ENCODE results near the gene SCN8A.
"Not testable (repeated sequence)": the region's sequence is repeated elsewhere in the genome, so short reads cannot be mapped to it uniquely, and the experiment has no call there.

The SCN8A gene

DNA sequence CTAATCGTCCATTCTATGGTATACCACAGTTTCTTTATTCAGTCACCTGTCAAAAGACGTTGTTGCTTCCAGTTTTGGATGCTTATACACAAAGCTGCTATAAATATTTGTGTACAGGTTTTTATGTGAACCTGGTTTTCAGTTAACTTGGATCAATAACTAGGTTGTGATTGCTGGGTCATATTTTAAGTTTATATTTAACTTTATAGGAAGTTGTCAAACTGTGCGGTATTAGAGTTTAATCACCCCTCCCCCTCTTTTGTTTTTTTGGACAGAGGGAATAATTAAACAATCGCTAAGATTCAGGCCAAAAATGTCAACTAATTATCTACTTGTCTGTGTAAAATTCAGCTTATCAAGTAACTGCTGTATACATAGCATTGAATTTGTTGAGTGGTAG lies 34.3 kb downstream of the SCN8A start:
- no peak for DNase-seq (ENCODE audit: low spot score)

DNA sequence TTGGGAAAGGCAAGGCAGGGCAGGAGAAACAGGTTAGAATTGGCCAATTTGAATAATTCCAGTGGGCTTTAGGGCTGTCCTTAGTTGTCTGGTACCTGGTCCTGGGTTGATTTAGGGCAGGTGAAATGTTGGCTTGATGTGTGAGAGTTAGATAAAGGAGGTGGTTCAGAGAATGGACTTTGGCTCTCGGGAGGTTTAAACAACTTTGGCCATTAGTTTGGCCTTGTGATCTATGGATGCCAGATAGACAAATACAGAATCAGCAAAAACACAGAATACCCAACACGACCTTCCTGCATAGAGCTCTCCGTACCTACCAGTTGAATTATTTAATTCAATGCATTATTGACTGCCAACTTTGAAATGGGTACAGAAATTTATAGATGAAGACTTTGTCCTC lies 35.1 kb downstream of the SCN8A start:
- DNase-seq (ENCODE audit: low spot score), result no peak

DNA sequence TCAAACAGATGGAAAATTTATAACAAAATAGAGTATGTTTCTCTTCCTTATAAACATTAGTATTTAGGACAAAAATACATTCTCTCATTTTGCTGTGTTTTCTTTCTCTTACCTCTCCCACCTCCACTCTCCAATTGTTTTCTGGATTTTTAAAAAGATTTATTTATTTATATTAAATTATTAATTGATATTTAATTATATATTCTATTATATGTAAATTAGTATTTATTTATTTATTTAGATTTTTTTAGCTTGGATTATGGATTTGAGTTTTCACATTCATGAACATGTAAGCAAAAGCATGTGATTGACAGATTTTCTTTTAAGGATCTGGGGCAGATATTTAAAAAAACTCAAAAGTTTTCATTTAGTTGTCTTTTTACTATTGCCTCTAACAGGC lies 35.6 kb downstream of the SCN8A start:
- no peak for DNase-seq (ENCODE audit: low spot score)

DNA sequence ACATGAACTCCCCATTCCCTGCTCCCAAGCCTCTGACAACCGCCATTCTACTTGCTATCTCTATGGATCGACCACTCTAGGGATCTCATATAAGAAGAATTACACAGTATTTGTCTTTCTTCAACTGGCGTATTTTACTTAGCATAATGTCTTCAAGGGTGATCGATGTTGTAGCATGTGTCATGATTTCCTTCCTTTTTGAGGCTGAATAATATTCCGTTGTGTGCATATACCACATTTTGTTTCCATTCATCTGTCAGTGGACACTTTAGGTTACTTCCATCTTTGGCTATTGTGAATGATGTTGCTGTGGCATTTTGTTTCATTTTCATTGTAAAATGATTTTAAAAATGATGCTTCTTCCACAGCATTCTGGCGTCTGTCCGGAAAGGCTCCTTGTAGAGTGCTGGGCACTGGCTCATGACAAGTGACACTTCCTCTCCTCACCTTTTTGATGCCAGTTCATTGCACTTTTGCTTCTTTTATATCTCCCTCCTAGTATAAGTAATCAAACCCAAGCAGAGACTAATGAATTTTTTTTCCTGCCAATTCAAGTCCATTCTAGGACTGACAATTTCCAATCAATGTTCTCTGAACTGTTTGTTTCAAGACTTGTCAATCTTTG lies 39.3 kb downstream of the SCN8A start:
- DNase-seq (ENCODE audit: low spot score), result no peak

DNA sequence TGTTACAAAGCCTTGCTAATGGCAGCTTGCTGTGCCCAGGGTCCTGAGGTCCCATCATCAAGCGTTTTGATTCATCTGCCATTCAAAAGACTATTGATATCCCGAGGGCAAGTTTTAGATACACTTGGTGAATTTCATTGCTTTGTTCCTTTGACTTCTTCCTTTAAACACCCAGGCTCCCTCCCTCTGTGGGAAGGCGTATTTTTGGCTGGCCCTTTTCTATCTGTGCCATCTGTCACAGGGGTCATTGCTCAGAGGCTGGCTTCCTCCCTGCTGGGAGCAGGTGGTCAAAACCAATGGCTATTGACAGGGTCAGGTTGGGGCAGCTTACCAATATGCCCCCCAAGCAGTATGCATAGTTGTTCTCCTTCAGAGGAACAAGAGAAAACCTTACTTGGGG lies 40.0 kb downstream of the SCN8A start:
- DNase-seq (ENCODE audit: low spot score), result no peak

DNA sequence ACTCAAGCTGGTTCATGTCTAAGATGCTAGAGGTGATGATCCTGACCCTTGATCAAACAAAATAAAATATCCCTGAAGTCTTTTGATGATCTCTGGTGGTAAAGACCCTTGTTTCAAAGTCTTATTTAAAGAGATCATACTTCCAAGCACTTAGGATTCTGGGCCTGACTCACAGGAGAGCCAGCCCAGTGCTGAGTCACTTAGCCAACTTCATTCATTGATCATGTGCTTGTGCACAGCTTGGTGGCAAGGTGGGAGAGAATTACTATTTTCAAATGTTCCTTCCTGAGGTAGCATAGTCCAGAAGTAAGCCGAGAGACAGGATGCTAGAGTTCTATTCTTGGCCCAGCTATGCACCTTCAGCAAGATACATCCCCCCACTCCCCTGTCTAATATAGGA lies 40.6 kb downstream of the SCN8A start:
- DNase-seq (ENCODE audit: low spot score), result peak; percentile 46

DNA sequence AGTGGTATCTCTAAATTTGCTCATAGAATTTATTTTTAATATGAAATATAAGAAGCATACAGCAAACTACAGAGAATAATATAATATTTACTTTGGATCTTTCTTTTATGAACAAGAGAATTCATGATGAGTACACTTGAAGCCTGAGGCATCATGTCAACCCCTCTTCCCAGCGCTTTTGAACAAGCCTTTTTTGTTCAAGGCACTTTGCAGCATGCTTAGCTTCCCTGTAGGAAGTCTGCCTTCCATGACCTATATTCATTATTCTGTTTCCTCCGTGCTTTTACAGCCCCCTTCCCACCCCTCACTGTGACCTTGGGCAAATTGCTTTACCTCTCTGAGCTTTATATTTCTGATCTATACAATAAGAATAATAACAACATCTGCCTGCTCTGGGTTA lies 41.6 kb downstream of the SCN8A start:
- DNase-seq (ENCODE audit: low spot score), result no peak

DNA sequence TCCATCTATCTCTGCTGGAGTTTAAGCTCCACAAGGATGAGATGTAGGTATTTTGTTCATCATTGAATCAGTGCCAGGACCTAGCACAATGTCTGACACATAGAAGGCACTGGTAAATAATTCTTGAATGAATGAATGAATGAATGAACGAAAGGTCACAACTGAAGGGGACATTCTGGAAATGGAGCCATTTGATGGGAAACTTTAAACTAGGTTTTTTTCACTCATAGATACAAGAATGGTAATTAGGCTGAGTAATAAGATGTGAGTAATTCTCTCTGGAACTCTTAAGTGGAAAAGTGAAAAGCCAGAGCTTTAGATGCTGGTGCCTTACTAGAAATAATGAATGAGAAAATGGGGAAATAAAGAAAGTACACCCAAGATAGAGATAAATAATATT lies 44.3 kb downstream of the SCN8A start:
- DNase-seq (ENCODE audit: low spot score), result no peak

DNA sequence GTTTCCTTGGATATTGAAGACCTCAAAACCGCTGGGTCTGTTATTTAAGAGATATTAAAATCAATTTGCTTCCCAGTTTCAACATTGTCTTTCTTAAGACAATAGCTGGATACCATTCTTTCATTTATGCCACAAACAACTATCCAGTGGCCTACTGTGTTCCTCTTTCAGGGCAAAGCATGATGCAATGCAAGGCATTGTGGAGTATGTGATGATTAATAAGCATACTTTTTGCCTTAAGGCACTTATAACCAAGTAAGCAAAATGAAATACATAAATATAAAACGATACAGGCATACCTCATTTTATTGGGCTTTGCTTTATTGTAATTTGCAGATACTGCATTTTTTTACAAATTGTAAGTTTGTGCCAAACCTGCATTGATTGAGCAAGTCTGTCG lies 45.5 kb downstream of the SCN8A start:
- DNase-seq (ENCODE audit: low spot score), result no peak

DNA sequence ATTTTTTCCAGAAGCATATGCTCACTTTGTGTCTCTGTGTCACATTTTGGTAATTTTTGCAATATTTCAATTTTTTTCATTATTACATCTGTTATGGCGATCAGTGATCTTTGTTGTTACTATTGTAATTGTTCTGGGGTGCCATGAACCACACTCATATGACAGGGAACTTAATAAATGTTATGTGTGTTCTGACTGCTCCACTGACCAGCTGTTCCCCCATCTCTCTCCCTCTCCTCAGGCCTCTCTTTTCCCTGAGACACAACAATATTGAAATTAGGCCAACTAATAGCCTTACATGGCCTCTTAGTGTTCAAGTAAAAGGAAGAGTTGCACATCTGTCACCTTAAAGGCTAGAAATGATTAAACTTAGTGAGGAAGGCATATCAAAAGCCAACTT lies 46.0 kb downstream of the SCN8A start:
- no peak for DNase-seq (ENCODE audit: low spot score)

DNA sequence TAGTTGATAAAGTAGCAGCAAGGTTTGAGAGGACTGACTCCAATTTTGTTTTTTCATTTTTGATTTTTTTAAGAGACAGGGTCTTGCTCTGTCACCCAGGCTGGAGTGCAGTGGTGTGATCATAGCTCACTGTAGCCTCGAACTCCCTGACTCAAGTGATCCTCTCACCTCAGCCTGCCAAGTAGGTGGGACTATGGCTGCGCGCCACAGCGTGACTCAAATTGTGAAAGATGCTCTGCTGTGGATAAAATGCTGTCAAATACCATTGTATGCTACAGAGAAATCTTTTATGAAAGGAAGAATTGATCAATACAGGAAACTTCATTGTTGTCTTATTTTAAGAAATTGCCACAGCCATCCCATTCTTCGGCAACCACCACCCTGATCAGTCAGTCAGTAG lies 48.3 kb downstream of the SCN8A start:
- no peak for DNase-seq (ENCODE audit: low spot score)

DNA sequence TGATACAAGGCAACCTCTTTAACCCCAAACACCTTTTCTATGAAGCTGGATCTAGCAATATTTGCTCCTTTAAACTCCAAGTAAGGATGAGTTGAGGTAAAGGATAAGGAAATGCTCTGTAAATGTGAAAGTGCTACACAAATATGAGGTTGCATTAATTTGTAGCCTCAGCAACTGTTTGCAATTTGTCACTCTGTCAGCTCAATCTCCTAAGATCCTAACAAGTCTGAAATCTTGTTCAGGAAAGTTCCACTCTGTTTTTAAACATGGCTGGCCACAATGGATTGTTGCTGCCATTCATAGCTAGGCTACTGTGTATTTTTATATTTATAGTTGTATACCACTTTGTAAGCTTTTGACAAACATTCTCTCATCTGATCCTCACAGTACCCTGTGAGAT lies 51.3 kb downstream of the SCN8A start:
- no peak for DNase-seq (ENCODE audit: low spot score)

DNA sequence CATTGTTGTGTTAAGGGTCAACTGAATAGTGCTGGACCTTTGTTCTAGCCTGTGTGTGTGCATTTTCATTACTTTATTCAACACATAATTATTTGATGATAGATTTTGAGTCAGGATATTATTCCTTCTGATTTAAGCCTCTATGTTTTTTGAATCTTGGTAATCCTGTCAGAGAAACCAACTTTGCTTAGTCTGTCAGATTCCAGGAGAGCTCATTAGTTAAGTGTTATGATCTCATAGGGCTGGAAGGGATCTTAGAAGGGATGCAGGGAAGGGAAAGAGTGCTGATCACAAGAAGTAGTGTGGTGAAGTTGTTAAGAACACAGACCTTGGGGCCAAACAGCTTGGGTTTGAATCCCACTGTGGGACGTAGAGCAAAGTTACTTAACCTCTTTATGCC lies 52.9 kb downstream of the SCN8A start:
- peak; percentile 28 for DNase-seq (ENCODE audit: low spot score)

DNA sequence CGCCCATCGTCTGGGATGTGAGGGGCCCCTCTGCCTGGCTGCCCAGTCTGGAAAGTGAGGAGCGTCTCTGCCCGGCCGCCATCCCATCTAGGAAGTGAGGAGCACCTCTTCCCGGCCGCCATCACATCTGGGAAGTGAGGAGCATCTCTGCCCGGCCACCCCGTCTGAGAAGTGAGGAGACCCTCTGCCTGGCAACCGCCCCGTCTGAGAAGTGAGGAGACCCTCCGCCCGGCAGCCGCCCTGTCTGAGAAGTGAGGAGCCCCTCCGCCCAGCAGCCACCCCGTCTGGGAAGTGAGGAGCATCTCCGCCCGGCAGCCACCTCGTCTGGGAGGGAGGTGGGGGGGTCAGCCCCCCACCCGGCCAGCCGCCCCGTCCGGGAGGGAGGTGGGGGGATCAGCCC lies 53.7 kb downstream of the SCN8A start:
- not testable (repeated sequence) for DNase-seq (ENCODE audit: low spot score)

DNA sequence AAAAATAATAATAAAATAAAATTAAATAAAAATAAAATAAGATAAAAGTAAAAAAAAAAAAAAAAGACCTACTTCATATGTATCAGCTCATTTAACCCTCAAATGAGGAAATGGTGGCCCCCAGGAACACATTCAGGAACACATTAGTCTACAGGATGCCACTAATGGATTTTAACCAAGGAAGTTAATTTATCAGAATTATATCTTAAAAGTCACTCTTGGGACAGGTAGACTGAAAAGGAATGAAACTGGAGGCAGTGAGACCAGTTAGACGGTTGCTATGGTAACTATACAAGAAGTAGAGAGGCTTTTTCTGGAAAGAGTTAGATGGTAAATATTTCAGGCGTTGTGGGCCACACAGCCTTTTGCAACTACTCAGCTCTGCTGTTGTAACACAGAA lies 54.9 kb downstream of the SCN8A start:
- no peak for DNase-seq (ENCODE audit: low spot score)

DNA sequence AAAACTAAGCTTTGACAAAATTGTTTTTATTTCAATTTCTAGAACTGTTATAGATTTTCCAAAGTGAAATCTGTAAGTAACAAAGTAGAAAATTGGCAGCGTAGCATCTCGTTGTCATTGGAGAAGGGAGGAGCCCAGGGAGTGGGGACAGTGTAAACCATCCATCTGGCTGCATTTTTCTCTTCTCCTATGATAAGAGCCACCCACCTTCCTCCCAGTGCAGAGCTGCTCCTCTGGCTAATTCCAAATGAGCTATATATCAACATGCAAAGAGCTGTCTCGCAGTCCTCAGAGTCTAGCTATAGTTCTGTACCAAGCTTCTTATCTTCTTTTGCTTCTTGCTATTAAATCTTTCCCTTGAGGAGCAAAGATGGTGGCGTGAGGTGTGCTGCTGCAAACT lies 56.6 kb downstream of the SCN8A start:
- no peak for DNase-seq (ENCODE audit: low spot score)

DNA sequence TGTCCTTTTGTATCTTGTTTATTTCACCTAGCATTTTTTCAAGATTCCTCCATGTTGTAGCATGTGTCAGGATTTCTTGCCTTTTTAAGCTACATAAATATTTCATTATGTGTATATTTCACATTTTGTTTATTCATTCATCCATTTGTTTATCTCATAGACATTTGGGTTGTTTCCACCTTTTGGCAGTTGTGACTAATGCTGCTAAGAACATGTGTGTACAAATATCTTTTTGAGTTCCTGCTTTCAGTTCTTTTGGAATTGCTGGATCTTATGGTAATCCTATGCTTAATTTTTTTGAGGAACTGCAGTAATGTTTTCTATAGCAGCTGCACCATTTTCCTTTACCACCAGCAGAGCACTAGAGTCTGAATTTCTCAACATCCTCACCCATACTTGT lies 62.4 kb downstream of the SCN8A start:
- no peak for DNase-seq (ENCODE audit: low spot score)

DNA sequence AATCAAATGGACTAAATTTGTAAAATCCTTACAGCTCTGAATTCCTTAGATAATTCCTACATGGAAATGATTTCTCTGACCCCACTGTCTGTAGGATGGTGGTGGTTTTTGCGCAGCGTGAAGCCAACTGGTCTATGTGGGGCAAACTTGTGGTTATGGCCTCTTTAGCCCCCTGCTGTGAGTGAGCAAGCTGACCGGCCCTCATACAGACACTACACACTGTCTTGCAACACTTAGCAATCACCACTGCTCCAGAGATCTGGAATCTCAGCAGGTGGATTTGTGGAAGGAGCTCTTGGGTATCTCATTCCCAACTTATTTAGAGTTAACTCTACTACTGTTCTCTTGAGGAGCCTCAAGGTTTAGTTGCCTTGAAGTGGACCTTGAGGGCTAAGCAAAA lies 70.2 kb downstream of the SCN8A start:
- no peak for DNase-seq (ENCODE audit: low spot score)

DNA sequence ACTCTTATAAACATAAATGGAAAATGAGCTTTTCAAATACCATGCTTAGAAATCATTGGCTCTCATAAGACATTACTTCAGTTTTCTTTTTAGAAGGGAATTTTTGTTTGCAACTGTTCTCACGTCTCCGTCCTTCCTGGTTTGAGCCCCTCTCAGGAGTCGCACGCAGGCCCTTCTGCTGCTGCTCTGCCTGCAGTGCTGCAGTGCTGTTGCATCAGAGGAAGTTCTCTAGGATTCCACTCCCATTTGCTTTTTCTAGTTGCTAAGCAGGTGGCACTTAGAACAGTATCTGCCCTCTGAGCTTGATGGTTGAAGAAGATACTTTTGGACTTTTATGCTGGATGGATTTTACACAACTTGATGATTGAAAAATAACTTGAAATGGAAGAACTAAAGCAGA lies 70.8 kb downstream of the SCN8A start:
- DNase-seq (ENCODE audit: low spot score), result no peak

DNA sequence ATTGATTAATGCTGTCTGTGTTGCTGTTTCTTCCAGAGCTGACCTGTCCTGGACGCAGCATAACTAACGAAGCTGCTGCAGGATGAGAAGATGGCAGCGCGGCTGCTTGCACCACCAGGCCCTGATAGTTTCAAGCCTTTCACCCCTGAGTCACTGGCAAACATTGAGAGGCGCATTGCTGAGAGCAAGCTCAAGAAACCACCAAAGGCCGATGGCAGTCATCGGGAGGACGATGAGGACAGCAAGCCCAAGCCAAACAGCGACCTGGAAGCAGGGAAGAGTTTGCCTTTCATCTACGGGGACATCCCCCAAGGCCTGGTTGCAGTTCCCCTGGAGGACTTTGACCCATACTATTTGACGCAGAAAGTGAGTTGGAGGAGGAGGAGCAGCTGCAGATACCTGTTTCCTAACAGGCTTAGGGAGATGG lies 71.7 kb downstream of the SCN8A start:
- DNase-seq (ENCODE audit: low spot score), result no peak

DNA sequence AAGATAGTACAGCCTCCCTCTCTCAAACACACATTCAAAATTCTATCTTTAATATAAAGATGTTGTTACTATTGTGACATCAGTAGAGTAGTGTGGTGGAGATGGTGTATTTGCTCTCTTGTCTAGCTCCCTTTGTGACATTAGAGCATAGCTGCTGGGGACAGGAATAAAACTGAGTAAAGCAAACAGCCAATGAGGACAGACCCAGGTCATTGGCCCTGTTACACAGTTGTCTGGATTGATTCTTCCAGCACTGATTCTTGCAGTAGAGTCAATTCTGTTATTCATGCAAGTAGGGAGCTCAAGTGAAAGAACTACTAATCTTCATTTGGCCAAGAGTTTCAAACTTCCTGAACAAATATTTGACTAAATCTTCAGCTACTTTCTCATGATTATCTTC lies 72.4 kb downstream of the SCN8A start:
- no peak for DNase-seq (ENCODE audit: low spot score)

DNA sequence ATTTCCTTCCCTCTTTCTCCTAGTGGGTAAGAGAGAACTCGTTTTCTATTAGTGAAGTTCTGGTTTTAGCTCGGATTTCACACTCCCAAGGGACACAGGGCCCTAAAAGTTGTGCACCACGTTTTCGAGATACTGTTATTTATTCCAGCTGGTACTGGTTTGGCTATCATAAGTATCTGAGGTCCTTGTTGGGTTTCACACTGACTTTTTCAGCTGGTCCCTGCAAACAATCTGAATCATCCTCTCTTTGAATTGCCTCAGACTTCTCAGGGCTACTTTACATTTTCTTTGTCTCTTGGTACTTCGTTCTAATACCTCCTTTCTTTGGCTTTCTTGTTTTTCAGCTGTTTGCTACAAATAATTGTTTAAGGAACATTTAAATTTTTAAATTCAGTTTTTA lies 75.7 kb downstream of the SCN8A start:
- DNase-seq (ENCODE audit: low spot score), result no peak

DNA sequence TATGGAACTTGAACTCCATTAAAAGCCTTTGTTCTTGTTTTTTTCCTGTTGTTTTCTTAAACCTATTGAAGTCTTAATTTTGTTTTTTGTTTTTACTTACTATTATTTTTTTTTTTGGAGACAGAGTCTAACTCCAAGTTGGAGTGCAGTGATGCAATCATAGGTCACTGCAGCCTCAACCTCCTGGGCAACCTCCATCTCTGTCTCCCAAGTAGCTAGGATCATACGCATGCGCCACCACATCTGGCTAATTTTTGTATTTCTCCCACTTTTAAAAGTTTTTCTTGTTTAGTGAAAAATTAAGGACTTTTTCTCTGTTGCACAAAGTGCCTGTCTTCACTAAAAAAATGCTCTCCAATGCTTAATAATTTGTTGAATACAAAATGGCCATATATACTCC lies 76.2 kb downstream of the SCN8A start:
- DNase-seq (ENCODE audit: low spot score), result no peak

DNA sequence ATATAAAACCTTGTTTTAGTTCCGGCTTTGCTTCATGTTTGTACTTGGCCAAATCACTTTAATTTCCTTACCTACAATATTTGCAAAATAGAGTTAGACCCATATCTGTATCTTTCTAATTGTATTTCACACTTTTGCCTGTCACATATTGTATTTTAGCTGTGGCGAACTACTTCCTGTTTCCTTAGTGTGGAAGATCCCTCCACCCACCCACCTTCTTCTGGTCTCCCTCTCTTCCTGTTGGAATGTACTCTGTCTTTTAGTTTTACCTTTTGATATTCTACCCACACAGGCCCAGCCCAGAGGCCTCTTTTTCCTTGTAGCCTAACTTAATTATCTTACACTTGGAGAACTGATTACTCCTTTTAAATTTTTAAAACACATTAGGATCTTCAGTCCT lies 78.2 kb downstream of the SCN8A start:
- no peak for DNase-seq (ENCODE audit: low spot score)

DNA sequence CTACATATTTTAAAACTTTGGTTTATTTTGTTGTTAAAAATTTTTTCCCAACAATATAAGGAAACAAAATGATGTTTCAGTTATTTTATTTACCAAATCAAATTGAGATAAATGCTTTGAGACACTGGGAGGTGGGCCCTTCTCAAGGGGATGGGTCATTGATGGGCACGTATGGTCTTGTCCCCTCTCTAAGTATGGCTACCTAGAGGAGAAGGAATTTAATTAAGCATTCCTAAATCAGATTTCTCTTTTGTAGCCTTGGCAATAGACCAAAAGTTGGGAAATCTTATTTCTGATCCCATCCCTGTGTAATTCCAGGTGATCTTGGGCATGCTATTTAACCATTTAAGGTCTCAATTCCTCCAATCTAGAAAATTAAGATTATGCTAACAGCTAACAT lies 79.0 kb downstream of the SCN8A start:
- no peak for DNase-seq (ENCODE audit: low spot score)

Data from AG08396 (cell line).